Parathyroid adenoma (tissue), 2 donors: ENCODE results near the gene CHPF2.

Experiments used
- H2AFZ ChIP-seq: fragments of 300-600 bp; sonication (generic); one replicate; pipeline ENCODE4 v1.7.0; 2017; ENCODE audit warnings: antibody characterized with exemption, mild to moderate bottlenecking
- H3K27ac ChIP-seq: fragments of 300-600 bp; sonication (generic); one replicate; pipeline ENCODE4 v1.7.0; 2017
- H3K27me3 ChIP-seq: fragments of 300-600 bp; sonication (generic); one replicate; pipeline ENCODE4 v1.7.0; 2017; ENCODE audit warnings: low read length; ENCODE audit not compliant: control insufficient read depth, insufficient read depth
- H3K36me3 ChIP-seq: fragments of 300-600 bp; sonication (generic); one replicate; pipeline ENCODE4 v1.7.0; 2017; ENCODE audit warnings: low read length; ENCODE audit not compliant: control insufficient read depth, insufficient read depth
- H3K4me1 ChIP-seq: fragments of 300-600 bp; sonication (generic); one replicate; pipeline ENCODE4 v1.7.0; 2017; ENCODE audit warnings: control low read depth
- H3K4me2 ChIP-seq: fragments of 300-600 bp; sonication (generic); one replicate; pipeline ENCODE4 v1.7.0; 2017; ENCODE audit warnings: low read length
- H3K4me3 ChIP-seq: fragments of 300-600 bp; sonication (generic); one replicate; pipeline ENCODE4 v1.7.0; 2017; ENCODE audit warnings: low read depth, low read length
- H3K79me2 ChIP-seq: fragments of 300-600 bp; sonication (generic); one replicate; pipeline ENCODE4 v1.7.0; 2017; ENCODE audit warnings: control low read depth
- H3K9ac ChIP-seq: fragments of 300-600 bp; sonication (generic); one replicate; pipeline ENCODE4 v1.7.0; 2017; ENCODE audit warnings: mild to moderate bottlenecking
- H3K9me3 ChIP-seq: fragments of 300-600 bp; sonication (generic); one replicate; pipeline ENCODE4 v1.7.0; 2017; ENCODE audit warnings: low read length; ENCODE audit not compliant: control insufficient read depth
- TF ChIP-seq, protein P1 (sequence below): fragments of 300-600 bp; sonication (generic); IDR thresholded peaks from one replicate; pipeline ENCODE4 v1.7.0; 2017; ENCODE audit warnings: antibody characterized with exemption, mild to moderate bottlenecking
- donor health status: primary hyperparathyroidism.

The CHPF2 gene

DNA sequence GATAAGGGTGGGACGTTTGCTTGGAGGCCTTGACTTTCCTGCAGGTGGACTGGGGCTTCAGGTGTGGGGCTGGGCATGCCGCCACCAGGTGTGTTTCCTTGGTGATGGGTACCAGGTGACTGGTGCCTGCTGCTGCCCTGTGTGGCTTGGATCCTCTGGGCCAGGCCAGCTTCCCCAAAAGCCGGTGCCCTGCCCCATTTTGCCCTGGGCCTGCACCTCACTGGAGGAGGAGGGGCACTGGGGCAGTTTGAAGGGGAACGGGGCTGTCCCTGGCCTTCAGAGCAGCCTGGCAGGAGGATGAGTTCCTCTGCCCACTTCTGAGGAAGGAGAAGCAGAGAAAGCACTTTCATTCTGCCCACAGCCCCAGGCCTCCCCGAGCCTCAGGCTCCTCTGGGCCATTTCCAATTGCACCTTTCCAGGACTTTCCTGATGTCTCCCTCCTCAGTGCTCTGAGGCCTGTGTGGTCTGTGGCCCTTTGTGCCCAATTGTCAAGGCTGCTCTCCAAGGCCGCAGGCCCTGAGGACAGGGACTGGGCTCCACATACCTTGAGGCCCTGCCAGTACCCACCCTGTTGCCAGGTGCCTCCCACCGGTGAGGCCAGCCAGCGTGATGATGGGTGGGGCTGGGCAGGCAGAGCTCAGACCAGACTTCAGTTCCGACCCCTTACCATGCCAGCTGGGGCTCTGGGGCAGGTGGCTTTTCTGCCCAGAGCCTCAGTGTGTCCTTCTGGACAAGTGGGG, 41.5 kb downstream of the CHPF2 start:
- Histone ChIP-seq H3K4me2 (no peak overlapping the region), H3K36me3 (no peaks in the 10 kb centered on the region), H2AFZ (no peak overlapping the region), H3K27ac (no peak overlapping the region), H3K9ac (no peak overlapping the region), H3K27me3 (no peaks in the 10 kb centered on the region), H3K4me3 (no peak overlapping the region), H3K79me2 (no peaks in the 10 kb centered on the region), H3K4me1 (peaks cover 16% of the 10 kb centered on the region), H3K9me3 (no peaks in the 10 kb centered on the region)
- TF ChIP-seq, protein P1, sequence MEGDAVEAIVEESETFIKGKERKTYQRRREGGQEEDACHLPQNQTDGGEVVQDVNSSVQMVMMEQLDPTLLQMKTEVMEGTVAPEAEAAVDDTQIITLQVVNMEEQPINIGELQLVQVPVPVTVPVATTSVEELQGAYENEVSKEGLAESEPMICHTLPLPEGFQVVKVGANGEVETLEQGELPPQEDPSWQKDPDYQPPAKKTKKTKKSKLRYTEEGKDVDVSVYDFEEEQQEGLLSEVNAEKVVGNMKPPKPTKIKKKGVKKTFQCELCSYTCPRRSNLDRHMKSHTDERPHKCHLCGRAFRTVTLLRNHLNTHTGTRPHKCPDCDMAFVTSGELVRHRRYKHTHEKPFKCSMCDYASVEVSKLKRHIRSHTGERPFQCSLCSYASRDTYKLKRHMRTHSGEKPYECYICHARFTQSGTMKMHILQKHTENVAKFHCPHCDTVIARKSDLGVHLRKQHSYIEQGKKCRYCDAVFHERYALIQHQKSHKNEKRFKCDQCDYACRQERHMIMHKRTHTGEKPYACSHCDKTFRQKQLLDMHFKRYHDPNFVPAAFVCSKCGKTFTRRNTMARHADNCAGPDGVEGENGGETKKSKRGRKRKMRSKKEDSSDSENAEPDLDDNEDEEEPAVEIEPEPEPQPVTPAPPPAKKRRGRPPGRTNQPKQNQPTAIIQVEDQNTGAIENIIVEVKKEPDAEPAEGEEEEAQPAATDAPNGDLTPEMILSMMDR: no peak

DNA sequence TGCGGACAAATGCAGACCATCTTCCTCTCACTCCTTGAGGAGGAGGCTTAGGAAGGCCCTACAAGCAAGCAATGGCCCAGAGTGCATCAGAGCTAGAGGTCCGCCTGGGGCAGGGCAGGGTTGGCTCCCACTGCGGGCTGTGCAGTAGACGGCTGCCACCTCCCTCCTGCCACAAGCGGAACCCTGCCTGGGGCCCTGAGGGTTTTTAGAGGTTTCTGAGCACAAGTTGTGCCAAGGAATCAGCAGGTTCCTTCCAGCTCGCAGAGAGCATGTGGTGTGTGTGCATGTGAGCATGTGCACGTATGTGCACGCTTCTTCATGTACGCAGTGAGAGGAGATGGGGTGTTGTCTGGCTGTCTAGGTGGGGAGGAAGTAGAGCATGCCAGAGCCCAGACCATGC, 42.1 kb downstream of the CHPF2 start:
- Histone ChIP-seq H3K4me3 (no peak overlapping the region), H2AFZ (no peak overlapping the region), H3K9me3 (no peaks in the 10 kb centered on the region), H3K27ac (no peak overlapping the region), H3K27me3 (no peaks in the 10 kb centered on the region), H3K36me3 (no peaks in the 10 kb centered on the region), H3K4me1 (peaks cover 16% of the 10 kb centered on the region), H3K4me2 (no peak overlapping the region), H3K9ac (no peak overlapping the region), H3K79me2 (no peaks in the 10 kb centered on the region)
- TF ChIP-seq, protein P1: no peak

DNA sequence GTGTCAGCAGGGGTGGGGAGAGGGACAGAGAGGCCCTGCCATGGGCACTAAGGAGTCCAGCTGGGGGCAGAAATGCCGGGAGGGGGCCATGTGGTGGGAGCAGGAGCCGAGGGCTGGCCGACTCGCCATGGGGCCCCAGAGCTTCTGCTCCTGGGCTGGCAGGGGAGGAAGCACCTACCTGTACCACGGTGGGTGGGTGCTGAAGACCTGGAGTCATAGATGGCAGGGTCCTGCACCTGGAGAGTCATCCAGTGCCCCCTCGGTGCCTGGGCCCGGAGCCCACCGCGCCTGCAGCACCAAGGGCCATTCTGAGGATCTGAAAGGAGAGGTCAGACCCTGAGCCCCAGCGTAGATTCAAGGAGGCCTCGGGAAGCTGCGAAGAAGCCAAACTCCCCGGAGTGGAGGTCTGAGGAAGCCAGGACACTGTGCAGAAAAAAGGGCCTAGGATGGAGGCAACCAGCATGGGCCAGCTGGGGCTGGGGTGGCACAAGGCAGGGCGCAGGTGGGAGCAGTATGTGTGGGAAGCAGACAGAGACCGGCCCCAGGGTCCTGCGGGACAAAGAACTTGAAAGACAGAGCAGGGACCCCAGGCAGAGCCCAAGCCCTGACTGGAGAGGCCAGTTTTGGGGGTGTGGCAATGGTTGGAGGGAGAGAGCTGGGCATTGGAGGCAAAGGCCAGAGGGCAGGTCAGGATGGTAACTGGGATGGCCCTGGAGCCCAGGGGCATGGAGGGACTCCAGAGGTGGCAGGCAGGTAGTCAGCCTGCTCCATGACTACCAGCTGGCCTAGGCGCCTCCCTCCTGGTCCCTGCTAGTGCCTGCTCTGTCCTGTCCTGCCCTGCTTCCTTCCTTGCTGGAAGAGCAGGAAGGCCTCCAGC, 42.9 kb downstream of the CHPF2 start:
- Histone ChIP-seq H2AFZ (no peak overlapping the region), H3K36me3 (no peaks in the 10 kb centered on the region), H3K9ac (no peak overlapping the region), H3K79me2 (no peaks in the 10 kb centered on the region), H3K4me2 (no peak overlapping the region), H3K27me3 (no peaks in the 10 kb centered on the region), H3K27ac (no peak overlapping the region), H3K4me1 (peaks cover 16% of the 10 kb centered on the region), H3K9me3 (no peaks in the 10 kb centered on the region), H3K4me3 (no peak overlapping the region)
- TF ChIP-seq, protein P1: no peak

DNA sequence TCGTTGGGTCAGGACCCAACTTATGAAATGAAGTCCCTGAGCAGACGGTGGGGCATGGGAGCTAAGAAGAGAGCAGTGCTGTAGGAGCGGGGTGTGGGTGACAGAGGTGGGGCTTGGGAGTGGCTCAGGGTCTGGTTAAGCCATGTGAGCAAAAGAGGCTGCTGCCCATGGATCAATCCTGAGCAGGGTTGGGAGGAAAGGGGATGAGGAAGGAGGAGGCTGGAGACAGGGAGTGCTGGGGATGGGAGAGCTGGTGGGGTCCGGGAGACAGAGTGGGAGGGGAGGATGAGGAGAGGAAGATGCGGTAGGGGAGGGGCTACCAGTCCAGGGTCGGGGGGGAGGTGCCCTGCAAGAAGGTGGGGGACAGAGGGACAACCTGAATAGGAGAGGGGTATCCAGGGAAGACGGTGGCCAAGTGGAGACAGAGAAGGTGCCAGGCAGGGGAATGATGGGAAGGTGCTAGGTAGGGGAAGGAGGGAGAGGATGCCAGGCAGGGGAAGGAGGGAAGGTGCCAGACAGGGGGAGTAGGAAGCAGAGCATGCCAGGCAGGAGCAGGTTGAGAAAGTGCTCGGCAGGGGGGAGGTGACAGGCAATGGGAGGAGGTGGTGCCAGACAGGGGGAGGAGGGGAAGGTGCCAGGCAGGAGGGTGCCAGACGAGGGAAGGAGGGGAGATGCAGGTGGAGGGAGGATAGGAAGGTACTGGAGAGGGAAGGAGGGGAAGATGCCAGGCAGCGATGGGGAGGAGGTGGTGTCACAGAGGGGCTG, 43.7 kb downstream of the CHPF2 start:
- Histone ChIP-seq H3K36me3 (no peaks in the 10 kb centered on the region), H3K9me3 (no peaks in the 10 kb centered on the region), H3K27me3 (no peaks in the 10 kb centered on the region), H3K79me2 (no peaks in the 10 kb centered on the region), H3K4me2 (peak overlapping the region; percentile 57), H3K4me3 (peak overlapping the region; percentile 7), H3K4me1 (peaks cover 16% of the 10 kb centered on the region), H3K27ac (no peak overlapping the region), H2AFZ (no peak overlapping the region), H3K9ac (no peak overlapping the region)
- TF ChIP-seq, protein P1: no peak
